HG03575 (cell line): ENCODE data around the gene ADM2.
"Not testable (repeated sequence)": the region's sequence is repeated elsewhere in the genome, so short reads cannot be mapped to it uniquely, and the experiment has no call there.

ENCODE experiments used
- ATAC-seq: cut with Tn5 transposase; IDR thresholded peaks from one replicate; pipeline ENCODE4 v1.9.1; 2021; ENCODE audit not compliant: unreplicated experiment, insufficient number of reproducible peaks, low FRiP score; ENCODE audit errors: extremely low read depth

The ADM2 gene

DNA sequence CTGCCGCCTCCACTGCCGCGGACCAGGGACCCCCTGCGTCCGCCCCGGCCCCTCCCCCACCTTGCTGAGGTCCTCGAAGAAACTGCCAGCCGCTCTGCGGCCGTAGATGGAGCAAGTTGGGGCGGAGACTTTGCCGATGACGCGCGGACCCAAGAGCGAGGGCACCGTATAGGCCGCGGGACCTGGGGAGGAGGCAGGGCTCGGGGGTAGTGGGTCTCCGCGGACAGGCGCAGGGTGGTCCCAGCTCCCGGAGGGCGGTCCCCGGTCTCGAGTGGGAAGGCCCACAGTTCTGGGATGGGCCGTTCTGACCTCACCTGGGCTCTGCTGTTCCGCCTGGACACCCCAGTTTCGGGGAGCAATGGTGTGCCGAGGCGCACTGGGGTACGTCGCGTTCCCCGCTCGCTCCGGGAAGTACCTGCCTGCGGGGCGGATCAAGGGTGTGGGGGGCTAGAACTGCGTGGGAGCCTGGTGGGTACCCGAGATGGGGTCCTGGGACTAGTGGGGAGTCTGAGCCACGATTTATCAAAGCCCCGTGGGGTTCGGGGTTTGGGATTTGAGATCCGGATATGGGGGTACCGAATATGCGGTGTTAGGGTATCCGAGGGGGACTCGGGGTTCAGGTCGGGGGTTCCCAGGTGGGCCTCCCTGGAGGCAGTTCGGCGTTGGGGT, 49.7 kb downstream of the ADM2 start:
- ATAC-seq: no peak

DNA sequence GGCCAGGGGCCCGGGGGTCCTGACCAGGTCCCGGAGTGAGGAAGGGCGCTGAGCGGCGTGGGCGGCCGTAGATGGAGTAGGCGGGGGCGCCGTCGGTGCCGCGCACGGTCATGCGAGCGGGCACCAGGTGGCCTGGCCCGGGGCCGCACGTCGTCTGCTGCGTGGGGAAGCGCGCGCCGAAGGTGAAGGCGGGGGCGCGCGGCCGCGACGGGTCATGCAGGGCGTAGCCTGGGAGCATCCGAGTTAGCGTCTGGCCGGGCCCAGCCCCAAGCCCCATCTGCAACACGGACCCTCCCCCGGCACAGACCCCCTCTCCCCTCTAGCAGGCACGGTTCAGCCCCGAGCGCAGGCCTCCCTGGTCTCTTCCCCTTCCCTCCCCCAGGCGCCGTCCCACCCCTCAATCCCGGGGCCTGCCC, 50.2 kb downstream of the ADM2 start:
- ATAC-seq: no peak

DNA sequence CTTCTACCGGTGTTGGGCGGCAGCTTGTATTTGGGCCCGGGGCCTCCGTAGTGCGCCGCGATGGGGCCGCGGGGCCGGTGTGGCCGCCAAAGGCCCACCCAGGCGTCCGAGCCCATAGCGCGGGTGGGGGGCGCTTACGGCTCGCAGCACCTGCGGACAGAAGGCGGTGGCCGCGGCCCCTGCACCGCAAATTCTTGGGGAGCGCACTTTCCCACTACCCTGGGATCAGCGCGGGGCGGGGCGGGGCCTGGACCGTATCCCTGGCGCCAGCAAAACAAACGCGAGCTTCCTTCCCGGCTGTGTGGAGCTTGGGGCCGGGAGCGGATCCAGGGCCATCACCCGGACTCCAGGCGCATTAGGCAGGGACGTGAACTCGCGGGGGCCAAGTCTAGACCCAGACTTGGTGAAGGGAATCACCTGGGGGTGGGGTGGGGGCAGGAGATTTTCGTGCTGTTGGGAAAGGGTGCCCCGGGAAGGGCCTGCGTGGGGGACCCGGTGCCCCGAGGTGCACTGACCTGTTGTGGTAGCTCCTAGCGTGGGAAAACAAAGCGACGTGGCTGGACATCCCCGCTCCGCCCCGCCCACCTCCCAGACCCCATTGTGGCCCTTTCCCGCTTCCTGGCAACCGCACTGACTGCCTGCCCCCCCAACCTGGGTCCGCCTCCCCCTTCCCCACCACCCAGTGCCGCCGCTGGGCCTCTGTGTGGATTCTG, 50.8 kb downstream of the ADM2 start:
- no peak for ATAC-seq

DNA sequence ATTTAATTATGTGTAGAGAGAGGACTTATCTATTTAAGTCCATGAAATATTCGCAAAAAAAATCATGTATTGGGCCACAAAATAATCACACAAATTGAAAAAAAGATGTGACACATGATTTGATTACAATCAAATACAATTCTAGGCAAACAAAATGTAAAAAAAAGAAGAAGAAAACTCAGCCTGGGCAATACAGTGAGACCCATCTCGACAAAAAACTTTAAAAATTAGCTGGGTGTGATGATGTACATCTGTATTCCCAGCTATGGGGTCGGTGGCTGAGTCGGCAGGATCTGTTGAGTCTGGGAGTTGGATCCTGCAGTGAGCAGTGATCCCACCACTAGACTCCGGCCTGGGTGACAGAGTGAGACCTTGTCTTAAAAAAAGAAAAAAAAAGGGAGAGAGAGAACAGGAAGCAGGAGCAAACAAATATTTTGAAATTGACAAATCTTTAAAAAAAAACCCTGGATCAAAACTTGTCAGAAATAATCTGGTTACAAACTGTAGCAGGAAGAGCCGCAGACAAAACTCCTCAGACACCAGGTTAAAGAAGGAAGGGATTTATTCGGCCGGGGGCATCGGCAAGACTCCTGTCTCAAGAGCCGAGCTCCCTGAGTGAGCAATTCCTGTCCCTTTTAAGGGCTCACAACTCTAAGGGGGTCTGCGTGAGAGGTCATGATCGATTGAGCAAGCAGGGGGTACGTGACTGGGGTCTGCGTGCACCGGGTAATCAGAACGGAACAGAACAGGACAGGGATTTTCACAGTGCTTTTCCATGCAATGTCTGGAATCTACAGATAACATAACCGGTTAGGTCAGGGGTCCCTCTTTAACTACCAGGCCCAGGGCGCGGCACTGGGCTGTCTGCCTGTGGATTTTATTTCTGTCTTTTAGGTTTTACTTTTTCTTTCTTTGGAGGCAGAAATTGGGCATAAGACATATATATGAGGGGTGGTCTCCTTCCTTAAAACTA, 51.8 kb downstream of the ADM2 start:
- no peak for ATAC-seq

DNA sequence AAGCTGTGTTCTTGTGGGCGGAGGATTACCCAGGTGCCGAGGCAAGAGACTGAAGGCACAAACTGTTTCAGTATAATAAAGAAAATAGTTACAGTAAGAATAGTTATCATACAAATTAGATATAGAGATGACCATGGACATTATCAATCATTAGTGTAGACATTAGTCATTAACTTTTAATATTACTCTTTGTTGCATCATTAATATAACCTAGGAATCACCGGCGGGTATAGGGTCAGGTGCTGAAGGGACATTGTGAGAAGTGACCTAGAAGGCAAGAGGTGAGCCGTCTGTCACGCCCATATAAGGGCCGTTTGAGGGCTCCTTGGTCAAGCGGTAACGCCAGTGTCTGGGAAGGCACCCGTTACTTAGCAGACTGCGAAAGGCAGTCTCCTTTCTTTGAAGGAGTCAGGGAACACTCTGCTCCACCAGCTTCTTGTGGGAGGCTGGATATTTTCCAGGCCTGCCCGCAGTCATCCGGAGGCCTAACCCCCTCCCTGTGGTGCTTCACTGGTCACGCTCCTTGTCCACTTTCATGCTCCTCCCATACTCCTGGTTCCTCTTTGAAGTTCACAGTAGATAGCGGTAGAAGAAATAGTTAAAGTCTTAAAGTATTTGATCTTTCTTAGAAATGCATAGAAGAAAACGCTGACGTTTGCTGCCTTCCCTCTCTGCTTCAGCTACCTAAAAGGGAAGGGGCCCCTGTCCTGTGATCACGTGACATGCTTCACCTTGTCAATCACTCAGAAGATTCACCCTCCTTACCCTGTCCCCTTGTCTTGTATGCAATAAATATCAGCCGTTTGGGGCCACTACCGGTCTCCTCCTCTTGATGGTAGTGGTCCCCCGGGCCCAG, 52.7 kb downstream of the ADM2 start:
- not testable (repeated sequence) for ATAC-seq

DNA sequence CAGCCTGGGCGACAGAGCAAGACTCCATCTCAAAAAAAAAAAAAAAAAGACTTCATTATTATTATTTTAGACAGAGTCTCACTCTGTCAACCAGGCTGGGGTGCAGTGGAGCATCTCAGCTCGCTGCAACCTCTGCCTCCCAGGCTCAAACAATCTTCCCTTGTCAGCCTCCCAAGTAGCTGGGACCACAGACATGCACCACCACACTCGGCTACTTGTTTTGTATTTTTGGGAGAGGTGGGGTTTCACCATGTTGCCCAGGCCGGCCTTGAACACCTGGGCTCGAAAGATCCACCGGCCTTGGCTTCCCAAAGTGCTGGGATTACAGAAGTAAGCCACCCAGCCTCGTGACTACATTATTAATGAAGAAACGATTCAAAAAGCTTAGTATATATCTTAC, 53.8 kb downstream of the ADM2 start:
- no peak for ATAC-seq
